Measurements from ENCODE around the gene PKD2.
A peak's percentile ranks its signal among the peaks of the same experiment; 100 is the strongest.

The PKD2 gene

GRCh38 chr4:88030565-88031310, 23.3 kb downstream of the PKD2 start:
- Mint-ChIP-seq H3K9me3 (peaks cover 10% of the 10 kb centered on the region), H3K27ac (no peak overlapping the region), H3K36me3 (ENCODE audit: low read depth) (peaks cover 54% of the 10 kb centered on the region), H3K27me3 (ENCODE audit: low read depth) (peaks cover 4% of the 10 kb centered on the region), H3K4me3 (no peak overlapping the region), H3K4me1 (peaks cover 22% of the 10 kb centered on the region)
- TF ChIP-seq, protein P1, sequence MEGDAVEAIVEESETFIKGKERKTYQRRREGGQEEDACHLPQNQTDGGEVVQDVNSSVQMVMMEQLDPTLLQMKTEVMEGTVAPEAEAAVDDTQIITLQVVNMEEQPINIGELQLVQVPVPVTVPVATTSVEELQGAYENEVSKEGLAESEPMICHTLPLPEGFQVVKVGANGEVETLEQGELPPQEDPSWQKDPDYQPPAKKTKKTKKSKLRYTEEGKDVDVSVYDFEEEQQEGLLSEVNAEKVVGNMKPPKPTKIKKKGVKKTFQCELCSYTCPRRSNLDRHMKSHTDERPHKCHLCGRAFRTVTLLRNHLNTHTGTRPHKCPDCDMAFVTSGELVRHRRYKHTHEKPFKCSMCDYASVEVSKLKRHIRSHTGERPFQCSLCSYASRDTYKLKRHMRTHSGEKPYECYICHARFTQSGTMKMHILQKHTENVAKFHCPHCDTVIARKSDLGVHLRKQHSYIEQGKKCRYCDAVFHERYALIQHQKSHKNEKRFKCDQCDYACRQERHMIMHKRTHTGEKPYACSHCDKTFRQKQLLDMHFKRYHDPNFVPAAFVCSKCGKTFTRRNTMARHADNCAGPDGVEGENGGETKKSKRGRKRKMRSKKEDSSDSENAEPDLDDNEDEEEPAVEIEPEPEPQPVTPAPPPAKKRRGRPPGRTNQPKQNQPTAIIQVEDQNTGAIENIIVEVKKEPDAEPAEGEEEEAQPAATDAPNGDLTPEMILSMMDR (IDR thresholded peaks at IDR 0.05; ENCODE audit: unreplicated experiment in 3 of 3): no peak

DNA sequence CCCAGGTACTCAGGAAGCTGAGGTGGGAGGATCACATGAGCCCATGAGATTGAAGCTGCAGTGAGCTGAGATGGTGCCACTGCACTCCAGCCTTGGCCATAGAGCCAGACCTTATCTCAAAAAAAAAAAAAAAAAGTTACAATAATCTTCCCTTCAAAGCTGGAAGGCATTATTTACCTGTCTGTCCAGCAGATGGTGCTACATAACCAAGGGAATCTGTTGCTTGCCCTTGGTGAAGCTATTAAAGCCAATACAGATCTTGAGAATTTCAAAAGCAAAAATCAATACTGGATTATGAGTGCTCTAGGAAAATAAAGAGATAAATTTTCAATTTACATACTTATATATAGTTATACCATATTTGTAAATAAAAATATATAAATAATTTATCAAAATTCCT, 25.9 kb downstream of the PKD2 start:
- H3K4me1 Mint-ChIP-seq: peaks cover 10% of the 10 kb centered on the region
- TF ChIP-seq, protein P1 (IDR thresholded peaks at IDR 0.05; ENCODE audit: unreplicated experiment in 3 of 3): peak; percentile 62 to 77 (median 68)
- no peaks in the 10 kb centered on the region for H3K27me3 Mint-ChIP-seq (ENCODE audit: low read depth)
- no peak overlapping the region for H3K4me3 Mint-ChIP-seq
- H3K36me3 Mint-ChIP-seq (ENCODE audit: low read depth): peaks cover 55% of the 10 kb centered on the region
- H3K9me3 Mint-ChIP-seq: no peaks in the 10 kb centered on the region
- H3K27ac Mint-ChIP-seq: no peak overlapping the region

- H3K9me3 Mint-ChIP-seq: no peaks in the 10 kb centered on the region
- H3K36me3 Mint-ChIP-seq (ENCODE audit: low read depth): peaks cover 52% of the 10 kb centered on the region
- H3K4me3 Mint-ChIP-seq: no peak overlapping the region
- H3K27me3 Mint-ChIP-seq (ENCODE audit: low read depth): no peaks in the 10 kb centered on the region
- H3K27ac Mint-ChIP-seq: no peak overlapping the region
- H3K4me1 Mint-ChIP-seq: no peaks in the 10 kb centered on the region
- TF ChIP-seq, protein P1 (IDR thresholded peaks at IDR 0.05; ENCODE audit: unreplicated experiment in 3 of 3): no peak
Observed at GRCh38 chr4:88035292-88035691, 27.9 kb downstream of the PKD2 start.

- Mint-ChIP-seq H3K9me3 (no peaks in the 10 kb centered on the region), H3K27me3 (ENCODE audit: low read depth) (no peaks in the 10 kb centered on the region), H3K27ac (no peak overlapping the region), H3K4me1 (no peaks in the 10 kb centered on the region), H3K36me3 (ENCODE audit: low read depth) (peaks cover 48% of the 10 kb centered on the region), H3K4me3 (no peak overlapping the region)
- TF ChIP-seq, protein P1 (IDR thresholded peaks at IDR 0.05; ENCODE audit: unreplicated experiment in 3 of 3): no peak
Observed at GRCh38 chr4:88037447-88037846, 30.0 kb downstream of the PKD2 start.

GRCh38 chr4:88037936-88038335, 30.5 kb downstream of the PKD2 start:
- Mint-ChIP-seq H3K4me1 (no peaks in the 10 kb centered on the region), H3K27ac (no peak overlapping the region), H3K36me3 (ENCODE audit: low read depth) (peaks cover 48% of the 10 kb centered on the region), H3K4me3 (no peak overlapping the region), H3K9me3 (no peaks in the 10 kb centered on the region), H3K27me3 (ENCODE audit: low read depth) (no peaks in the 10 kb centered on the region)
- TF ChIP-seq, protein P1 (IDR thresholded peaks at IDR 0.05; ENCODE audit: unreplicated experiment in 3 of 3): no peak

DNA sequence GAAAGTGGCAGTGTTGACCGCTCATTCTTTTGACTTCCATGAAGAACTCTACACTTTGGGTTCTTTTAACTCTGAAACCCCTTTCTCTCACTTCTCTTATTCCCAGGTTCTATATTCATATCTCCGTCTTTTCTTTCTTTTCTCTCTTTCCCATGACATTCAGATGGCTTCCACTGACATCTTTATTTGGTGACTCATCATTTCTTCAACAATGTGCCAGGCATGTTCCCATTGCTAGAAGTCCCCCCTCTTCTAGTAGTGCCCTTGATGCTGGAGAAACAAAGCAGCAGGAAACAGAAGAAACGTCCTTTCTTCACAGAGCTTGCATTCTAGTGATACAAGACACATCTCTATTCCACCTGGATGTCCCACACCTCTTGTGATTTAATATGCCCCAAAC, 33.3 kb downstream of the PKD2 start:
- H3K9me3 Mint-ChIP-seq: no peaks in the 10 kb centered on the region
- TF ChIP-seq, protein P1 (IDR thresholded peaks at IDR 0.05; ENCODE audit: unreplicated experiment in 3 of 3): no peak
- no peak overlapping the region for H3K27ac Mint-ChIP-seq
- H3K36me3 Mint-ChIP-seq (ENCODE audit: low read depth): peaks cover 58% of the 10 kb centered on the region
- H3K27me3 Mint-ChIP-seq (ENCODE audit: low read depth): no peaks in the 10 kb centered on the region
- no peak overlapping the region for H3K4me3 Mint-ChIP-seq
- no peaks in the 10 kb centered on the region for H3K4me1 Mint-ChIP-seq
